HEK293T (cell line): ENCODE measurements around the gene PPP1R12B.

ENCODE experiments used
- ARNT ChIP-seq: fragments of 450-650 bp; IDR thresholded peaks from 2 replicates; pipeline ENCODE4 v1.6.1; 2017; ENCODE audit warnings: mild to moderate bottlenecking
- BHLHE40 ChIP-seq: fragments of 450-650 bp; IDR thresholded peaks from 2 replicates; pipeline ENCODE4 v1.6.1; 2016; ENCODE audit warnings: mild to moderate bottlenecking, moderate library complexity, borderline replicate concordance
- CTBP1 ChIP-seq: fragments of 450-650 bp; IDR thresholded peaks from 2 replicates; pipeline ENCODE4 v1.6.1; 2016; ENCODE audit warnings: borderline replicate concordance
- FOXA1 ChIP-seq: fragments of 450-650 bp; IDR thresholded peaks from 2 replicates; pipeline ENCODE4 v1.6.1; 2016; ENCODE audit warnings: mild to moderate bottlenecking
- FOXM1 ChIP-seq: fragments of 450-650 bp; IDR thresholded peaks from 2 replicates; pipeline ENCODE4 v1.6.1; 2017; ENCODE audit warnings: mild to moderate bottlenecking, borderline replicate concordance
- L3MBTL2 ChIP-seq: fragments of 450-650 bp; conservative IDR thresholded peaks from 2 replicates; pipeline ENCODE4 v1.6.1; 2016; ENCODE audit warnings: mild to moderate bottlenecking
- LEF1 ChIP-seq: fragments of 450-650 bp; IDR thresholded peaks from 2 replicates; pipeline ENCODE4 v1.6.1; 2017; ENCODE audit warnings: mild to moderate bottlenecking, borderline replicate concordance
- SP1 ChIP-seq: fragments of 450-650 bp; IDR thresholded peaks from 2 replicates; pipeline ENCODE4 v1.6.1; 2017

DNA sequence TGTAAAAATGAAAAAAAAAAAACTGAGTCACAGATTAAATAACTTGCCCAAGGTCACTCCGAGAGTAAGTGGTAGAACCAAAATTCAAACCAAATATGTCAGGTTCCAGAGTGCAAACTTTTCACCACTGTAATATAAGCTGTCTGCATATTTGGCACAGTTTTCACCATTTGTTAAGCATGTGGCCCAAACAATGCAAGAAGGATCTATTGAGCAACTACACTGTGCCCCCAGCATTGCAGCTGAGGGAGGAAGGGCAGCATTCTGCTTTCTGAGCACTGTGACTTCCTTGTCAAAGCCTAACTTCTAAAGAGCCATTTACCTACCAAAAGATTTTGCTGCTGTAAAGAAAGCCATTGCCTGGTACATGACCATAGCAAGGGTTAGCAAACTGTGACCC lies 228.3 kb downstream of the PPP1R12B start:
- TF ChIP-seq FOXM1, result no peak
- no peak for TF ChIP-seq LEF1
- TF ChIP-seq FOXA1, result no peak
- no peak for TF ChIP-seq ARNT
- TF ChIP-seq L3MBTL2, result no peak
- TF ChIP-seq CTBP1, result no peak
- TF ChIP-seq SP1, result no peak
- TF ChIP-seq BHLHE40, result no peak
